Measurements from ENCODE around the gene ZSWIM1. TPM values are rescaled to one million over a fixed set of nuclear protein-coding genes. Genes with fewer than 3 reads are reported as not detected.

Gene ZSWIM1
- total RNA-seq: 3.9 and 7.3 TPM in 2 replicates

DNA sequence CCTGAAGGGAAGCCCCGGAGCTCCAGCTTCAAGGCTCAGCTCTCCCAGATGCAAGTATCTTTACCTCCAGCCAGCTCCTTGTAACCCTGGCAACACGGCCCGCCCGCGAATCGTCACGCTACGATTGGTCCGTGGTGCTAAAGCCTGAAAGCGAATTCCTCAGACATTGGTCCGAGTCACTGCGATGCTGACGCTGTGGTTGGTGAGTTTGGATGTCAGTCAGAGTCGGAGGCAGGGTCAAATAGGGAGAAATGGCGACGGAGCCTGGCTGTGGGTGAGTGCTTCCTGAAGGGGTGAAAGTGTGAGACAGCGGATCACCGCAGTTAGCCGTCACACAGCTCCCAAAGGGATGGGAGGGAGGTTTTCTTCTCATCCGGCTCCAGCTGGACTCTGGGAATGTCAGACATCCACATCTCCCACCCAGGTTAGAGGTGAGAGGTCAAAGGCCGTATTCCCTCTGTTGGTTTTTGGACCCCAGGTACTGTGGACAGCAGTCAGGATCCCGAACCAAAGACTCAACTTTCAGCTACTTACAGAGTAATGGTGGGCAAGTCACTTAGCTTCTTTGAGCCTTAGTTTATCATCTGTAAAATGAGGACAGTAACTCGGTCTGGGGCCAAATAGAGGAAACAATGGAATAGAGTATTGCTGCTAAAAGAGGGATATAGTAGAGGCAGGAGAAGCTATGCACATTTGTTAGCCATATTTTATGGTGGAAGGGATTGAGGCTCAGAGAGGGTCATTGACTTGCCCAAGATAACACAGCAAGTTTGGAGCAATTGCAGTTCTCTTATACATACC lies at the start of gene ZSWIM1:
Gene ZSWIM1 (plus strand): TSS at position 240 of the 801 bp plus-strand sequence. CDS start 1,366 bp downstream, outside the sequence.

DNA sequence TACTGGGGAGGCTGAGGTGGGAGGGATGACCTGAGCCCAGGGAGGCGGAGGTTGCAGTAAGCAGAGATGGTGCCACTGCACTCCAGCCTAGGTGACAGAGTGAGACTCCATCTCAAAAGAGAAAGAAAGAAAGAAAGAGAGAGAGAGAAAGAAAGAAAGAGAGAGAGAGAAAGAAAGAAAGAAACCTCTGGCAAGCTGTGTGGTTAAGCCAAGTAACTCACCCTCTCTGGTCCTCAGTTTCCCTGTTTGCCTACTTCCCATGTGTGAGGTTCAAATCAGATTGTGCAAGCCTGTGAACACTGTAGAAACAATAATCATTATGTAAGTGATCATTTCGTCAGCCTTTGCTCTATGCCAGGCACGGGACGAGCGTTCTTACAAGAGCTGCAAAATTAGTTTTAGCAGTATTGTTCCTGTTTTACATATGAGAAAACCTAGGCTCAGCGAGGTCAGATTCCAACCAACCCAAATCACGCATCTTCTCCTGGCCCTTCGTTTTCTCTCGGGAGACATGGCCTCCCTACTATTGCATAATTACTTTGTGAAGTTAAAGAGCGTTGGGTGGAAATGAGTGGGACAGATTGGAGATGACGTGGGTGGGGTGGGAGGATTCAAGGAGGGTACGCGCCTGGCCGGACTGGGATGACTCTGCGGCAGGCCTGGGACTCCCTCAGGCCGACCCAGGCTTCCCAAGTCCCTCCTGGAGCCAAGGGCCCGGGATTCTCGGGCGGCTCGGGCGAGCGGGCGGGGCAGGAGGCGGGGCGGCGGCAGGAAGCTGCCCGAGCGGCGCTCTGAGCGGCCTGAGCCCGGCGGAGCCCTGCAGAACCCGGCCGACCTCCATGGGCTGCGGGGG lies 47.8 kb upstream of the ZSWIM1 start, which contains the start of gene SNX21:
Gene SNX21 (plus strand): TSS at position 770 of the 853 bp plus-strand sequence. CDS start 121 bp downstream, outside the sequence.

DNA sequence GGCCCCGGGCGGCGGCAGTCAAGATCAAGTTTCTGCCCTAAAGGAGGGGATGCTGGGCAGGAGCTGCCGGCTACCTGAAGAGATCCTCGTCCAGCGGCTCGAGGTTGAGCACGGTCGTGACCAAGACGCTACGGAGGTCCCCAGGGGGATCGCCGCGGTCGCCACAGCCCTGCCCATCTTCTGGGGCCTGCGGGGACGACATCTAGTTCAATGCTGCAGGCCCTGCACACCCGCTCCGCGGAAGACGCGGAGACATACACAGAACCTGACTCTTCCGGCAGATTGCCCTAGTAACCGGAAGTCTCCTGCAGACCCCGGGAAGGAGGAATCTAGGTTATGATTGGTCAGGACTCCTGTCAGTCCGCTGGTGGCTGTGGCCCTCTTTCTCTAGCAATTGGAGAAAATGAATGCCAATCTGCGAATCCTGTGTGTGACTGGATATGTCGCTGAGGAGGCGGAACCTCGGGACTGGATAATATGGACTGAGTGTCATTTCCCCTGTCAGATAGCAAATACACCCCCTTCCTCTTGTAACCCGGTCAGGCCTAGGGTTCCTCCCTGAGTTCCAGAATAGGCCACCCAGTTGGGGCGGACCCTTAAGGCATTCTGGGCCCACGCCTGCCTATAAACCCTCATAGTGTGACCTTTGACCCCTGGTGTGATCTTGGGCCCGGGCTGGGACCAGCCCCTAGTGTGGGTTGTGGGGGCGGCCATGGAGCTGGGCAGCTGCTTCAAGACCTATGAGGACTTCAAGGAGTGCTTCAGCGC lies 23.7 kb upstream of the ZSWIM1 start, which contains the start of the genes ACOT8 and ZSWIM3:
Gene ACOT8 (minus strand): TSS at position 279 of the 768 bp plus-strand sequence. CDS start 77 bp downstream, at position 202.
Gene ZSWIM3 (plus strand): TSS at position 501 of the 768 bp plus-strand sequence. CDS start 212 bp downstream, at position 713.

DNA sequence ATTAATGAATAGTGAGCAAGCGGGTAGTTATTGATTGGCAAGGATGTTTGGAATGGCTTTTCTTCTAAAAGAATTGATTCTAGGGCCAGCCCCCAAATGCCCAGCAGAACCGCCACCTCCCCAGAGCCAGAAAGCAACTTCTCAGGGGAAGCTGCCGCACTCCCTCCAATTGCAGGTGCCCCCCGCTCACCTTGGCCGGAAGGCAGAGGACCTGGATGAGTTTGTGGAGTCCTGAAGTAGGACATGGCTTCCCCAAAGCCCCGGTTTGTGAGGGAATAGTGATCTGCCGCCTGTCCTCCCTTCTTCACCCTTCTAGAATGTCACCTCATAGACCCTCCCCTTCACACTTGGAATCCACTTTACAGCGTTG lies 6.3 kb downstream of the ZSWIM1 start, which contains the start of gene SPATA25:
Gene SPATA25 (minus strand): TSS at position 277 of the 370 bp plus-strand sequence. CDS start 32 bp downstream, at position 245.

DNA sequence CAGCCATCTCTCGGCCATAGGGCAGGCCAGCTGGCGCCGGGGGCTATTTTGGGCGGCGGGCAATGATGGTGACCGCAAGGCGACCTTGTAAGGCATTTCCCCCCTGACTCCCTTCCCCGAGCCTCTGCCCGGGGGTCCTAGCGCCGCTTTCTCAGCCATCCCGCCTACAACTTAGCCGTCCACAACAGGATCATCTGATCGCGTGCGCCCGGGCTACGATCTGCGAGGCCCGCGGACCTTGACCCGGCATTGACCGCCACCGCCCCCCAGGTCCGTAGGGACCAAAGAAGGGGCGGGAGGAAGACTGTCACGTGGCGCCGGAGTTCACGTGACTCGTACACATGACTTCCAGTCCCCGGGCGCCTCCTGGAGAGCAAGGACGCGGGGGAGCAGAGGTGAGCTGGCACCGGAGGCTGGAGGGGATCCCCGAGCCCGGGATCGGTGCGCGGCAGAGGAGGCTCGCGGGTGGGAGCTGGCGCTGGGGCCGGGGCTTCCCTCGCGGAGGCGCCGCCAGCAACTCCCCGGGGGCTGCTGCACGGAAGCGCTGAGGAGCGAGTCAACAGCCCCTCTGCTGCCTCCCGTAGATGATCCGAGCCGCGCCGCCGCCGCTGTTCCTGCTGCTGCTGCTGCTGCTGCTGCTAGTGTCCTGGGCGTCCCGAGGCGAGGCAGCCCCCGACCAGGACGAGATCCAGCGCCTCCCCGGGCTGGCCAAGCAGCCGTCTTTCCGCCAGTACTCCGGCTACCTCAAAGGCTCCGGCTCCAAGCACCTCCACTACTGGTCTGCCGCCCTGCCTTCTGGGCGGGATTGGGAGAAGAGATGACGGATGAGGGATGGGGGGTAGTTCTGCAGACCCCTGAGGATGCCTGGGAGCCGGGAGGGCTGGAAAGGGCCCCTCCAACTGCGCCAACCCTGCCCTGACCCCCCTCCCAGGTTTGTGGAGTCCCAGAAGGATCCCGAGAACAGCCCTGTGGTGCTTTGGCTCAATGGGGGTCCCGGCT lies 10.3 kb downstream of the ZSWIM1 start, which contains the start of the genes CTSA and NEURL2:
Gene CTSA (plus strand): TSS at position 351 of the 999 bp plus-strand sequence. CDS start 234 bp downstream, at position 585.
Gene NEURL2 (minus strand): TSS at position 224 of the 999 bp plus-strand sequence. CDS start 217 bp downstream, at position 7.

DNA sequence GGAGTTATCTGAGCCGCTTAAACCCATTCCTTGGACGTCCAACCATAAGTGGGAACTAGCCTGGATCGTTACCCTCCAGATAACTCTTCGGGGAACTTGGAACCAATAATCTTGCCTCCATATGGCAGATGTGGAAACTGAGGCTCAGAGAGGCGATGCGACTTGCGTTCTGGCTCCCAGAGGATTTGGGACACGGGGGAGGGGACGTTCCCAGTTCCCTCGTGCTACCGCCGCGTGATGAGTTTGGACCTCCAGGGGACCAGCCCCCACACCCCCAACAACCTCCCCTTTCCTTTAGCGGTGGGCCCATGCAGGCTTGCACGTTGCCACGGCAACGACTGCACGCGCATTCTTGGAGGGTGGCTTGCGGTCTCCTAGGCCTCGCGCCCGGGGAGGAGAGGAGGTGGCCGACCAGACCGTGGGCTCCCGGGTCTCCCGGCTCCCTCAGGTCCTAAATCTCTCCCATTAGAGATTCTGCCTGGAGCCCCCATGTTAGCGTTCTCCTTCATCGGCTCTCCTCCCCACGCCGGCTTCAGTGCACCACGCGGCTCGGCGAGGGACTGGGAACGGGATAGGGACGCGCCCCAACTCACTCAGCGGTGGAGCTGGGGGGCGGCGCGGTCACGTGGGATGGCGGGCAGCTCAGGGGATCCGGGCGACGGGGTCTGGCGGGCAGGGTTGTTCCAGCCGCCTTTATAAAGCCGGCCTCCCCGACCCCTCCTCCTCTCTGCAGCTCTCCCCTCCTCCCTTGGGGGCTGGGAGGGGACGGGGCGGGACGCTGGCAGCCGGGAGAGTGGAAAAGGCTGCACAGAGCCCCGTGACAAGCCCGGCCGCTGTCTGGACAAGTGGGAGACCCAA lies 30.7 kb downstream of the ZSWIM1 start, which contains the start of gene PLTP:
Gene PLTP (minus strand): TSS at position 670 of the 858 bp plus-strand sequence. CDS start 703 bp downstream, outside the sequence.

Other genes starting within 250 kb of the ZSWIM1 start
- not detected in 2 replicates for gene WFDC9, start 249.9 kb upstream of the ZSWIM1 start, total RNA-seq
- gene WFDC11, start 211.0 kb upstream of the ZSWIM1 start, total RNA-seq: not detected in 2 replicates
- gene WFDC13, start 179.2 kb upstream of the ZSWIM1 start, total RNA-seq: not detected in 2 replicates
- not detected in 2 replicates for gene WFDC10B, start 176.2 kb upstream of the ZSWIM1 start, total RNA-seq
- not detected in 2 replicates for gene SPINT4, start 158.9 kb upstream of the ZSWIM1 start, total RNA-seq
- gene WFDC3, start 89.3 kb upstream of the ZSWIM1 start, total RNA-seq: 0.33 and 0.58 TPM in 2 replicates
- gene DNTTIP1, start 89.3 kb upstream of the ZSWIM1 start, total RNA-seq: 10.6 and 17.5 TPM in 2 replicates
- 3.0 and 27.8 TPM in 2 replicates for gene UBE2C, start 68.6 kb upstream of the ZSWIM1 start, total RNA-seq
- gene TNNC2, start 53.9 kb upstream of the ZSWIM1 start, total RNA-seq: 1.0 and 2.2 TPM in 2 replicates
- gene SNX21, start 47.4 kb upstream of the ZSWIM1 start, total RNA-seq: 153 and 201 TPM in 2 replicates
- gene ACOT8, start 23.8 kb upstream of the ZSWIM1 start, total RNA-seq: 42.7 and 44.1 TPM in 2 replicates
- gene ZSWIM3, start 23.6 kb upstream of the ZSWIM1 start, total RNA-seq: 6.8 and 9.1 TPM in 2 replicates
- gene SPATA25, start 6.4 kb downstream of the ZSWIM1 start, total RNA-seq: 1.5 and 3.5 TPM in 2 replicates
- gene NEURL2, start 10.0 kb downstream of the ZSWIM1 start, total RNA-seq: 6.4 and 13.9 TPM in 2 replicates
- gene CTSA, start 10.1 kb downstream of the ZSWIM1 start, total RNA-seq: 114 and 252 TPM in 2 replicates
- 39.0 and 162 TPM in 2 replicates for gene PLTP, start 30.9 kb downstream of the ZSWIM1 start, total RNA-seq
- 10.3 and 16.3 TPM in 2 replicates for gene PCIF1, start 53.5 kb downstream of the ZSWIM1 start, total RNA-seq
- 15.3 and 16.2 TPM in 2 replicates for gene ZNF335, start 91.0 kb downstream of the ZSWIM1 start, total RNA-seq
- not detected in 2 replicates for gene MMP9, start 127.7 kb downstream of the ZSWIM1 start, total RNA-seq
- 0.17 TPM in 1 of 2 replicates, not detected in the other for gene SLC12A5, start 148.0 kb downstream of the ZSWIM1 start, total RNA-seq
- gene NCOA5, start 208.7 kb downstream of the ZSWIM1 start, total RNA-seq: 7.9 and 9.1 TPM in 2 replicates
- 2.6 and 8.8 TPM in 2 replicates for gene CD40, start 237.1 kb downstream of the ZSWIM1 start, total RNA-seq